ENCODE measurements around the gene ALCAM. TPM values are rescaled to one million over a fixed set of nuclear protein-coding genes. Genes with fewer than 3 reads are reported as not detected.

ALCAM gene
- total RNA-seq, 4 donors from 2014 or later: 18.6 to 43.7 (median 21.2) TPM

DNA sequence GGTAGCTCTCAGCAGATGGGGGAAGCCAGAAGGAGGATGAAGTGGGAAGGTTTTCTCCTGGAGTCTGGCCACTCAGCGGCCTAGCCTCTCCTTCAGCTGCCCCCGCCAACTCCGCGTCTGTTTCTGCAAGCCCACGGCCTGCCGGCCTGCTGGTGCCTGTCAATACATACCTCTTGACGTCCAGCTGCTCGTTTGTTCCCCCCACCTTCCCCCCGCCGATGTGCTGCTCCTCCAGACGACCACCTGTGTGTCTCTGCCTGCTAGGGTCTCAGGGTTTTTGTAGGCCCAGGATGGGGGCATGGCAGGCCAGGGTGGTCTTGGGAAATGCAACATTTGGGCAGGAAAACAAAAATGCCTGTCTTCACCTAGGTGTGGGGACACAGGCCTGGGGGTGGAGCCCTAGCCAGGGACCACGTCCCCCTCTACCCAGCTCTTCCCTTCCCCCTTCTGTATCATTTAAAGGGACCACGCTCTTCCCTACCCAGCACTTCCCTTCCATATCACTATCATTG, 137.8 kb downstream of the ALCAM start:
- Histone ChIP-seq H3K27ac (no peak overlapping the region), H3K4me3 (no peak overlapping the region), H3K27me3 (no peaks in the 10 kb centered on the region), H3K4me1 (no peaks in the 10 kb centered on the region), H3K36me3 (no peaks in the 10 kb centered on the region), H3K9me3 (no peaks in the 10 kb centered on the region)
- no peak for TF ChIP-seq POLR2A (IDR thresholded peaks at IDR 0.05)
- TF ChIP-seq, protein P1, sequence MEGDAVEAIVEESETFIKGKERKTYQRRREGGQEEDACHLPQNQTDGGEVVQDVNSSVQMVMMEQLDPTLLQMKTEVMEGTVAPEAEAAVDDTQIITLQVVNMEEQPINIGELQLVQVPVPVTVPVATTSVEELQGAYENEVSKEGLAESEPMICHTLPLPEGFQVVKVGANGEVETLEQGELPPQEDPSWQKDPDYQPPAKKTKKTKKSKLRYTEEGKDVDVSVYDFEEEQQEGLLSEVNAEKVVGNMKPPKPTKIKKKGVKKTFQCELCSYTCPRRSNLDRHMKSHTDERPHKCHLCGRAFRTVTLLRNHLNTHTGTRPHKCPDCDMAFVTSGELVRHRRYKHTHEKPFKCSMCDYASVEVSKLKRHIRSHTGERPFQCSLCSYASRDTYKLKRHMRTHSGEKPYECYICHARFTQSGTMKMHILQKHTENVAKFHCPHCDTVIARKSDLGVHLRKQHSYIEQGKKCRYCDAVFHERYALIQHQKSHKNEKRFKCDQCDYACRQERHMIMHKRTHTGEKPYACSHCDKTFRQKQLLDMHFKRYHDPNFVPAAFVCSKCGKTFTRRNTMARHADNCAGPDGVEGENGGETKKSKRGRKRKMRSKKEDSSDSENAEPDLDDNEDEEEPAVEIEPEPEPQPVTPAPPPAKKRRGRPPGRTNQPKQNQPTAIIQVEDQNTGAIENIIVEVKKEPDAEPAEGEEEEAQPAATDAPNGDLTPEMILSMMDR (IDR thresholded peaks at IDR 0.05): no peak
- DNase-seq: no peak

DNA sequence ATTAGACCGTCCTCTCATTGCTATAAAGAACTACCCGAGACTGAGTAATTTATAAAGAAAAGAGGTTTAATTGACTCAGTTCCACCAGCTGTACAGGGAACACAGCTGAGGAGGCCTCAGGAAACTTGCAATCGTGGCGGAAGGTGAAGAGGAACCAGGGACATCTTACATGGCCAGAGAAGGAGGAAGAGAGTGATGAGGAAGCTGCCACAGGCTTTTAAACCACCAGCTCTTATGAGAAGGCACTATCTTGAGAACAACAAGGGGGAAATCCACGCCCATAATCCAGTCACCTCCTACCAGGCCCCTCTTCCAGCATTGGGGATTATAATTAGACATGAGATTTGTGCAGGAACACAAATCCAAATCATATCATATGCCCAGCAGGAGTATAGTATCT, 138.5 kb downstream of the ALCAM start:
- Histone ChIP-seq H3K27me3 (no peaks in the 10 kb centered on the region), H3K36me3 (no peaks in the 10 kb centered on the region), H3K4me3 (no peak overlapping the region), H3K27ac (no peak overlapping the region), H3K4me1 (no peaks in the 10 kb centered on the region), H3K9me3 (no peaks in the 10 kb centered on the region)
- no peak for DNase-seq
- TF ChIP-seq, protein P1 (IDR thresholded peaks at IDR 0.05): no peak
- no peak for TF ChIP-seq POLR2A (IDR thresholded peaks at IDR 0.05)

DNA sequence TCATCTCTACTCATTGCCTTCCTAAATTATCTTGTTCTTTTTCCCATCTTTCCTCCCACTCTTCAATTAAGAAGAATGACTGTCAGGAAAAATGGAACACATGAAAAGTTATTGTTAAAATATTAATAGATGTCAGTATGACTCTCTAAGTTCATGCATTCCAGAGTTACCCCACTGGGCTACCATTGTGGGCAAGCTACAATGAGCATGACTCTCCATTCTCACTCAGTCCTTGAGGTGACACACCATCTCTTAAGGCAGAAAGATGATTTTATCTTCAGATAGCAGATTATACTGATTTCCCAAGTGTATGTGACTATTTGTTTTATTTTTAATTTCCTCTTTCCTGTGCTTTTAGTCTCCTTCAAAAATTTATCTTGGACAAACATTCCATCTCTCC, 144.3 kb downstream of the ALCAM start:
- Histone ChIP-seq H3K4me1 (no peaks in the 10 kb centered on the region), H3K36me3 (no peaks in the 10 kb centered on the region), H3K27me3 (no peaks in the 10 kb centered on the region), H3K9me3 (no peaks in the 10 kb centered on the region), H3K27ac (no peak overlapping the region), H3K4me3 (no peak overlapping the region)
- DNase-seq: no peak
- TF ChIP-seq, protein P1 (IDR thresholded peaks at IDR 0.05): no peak
- no peak for TF ChIP-seq POLR2A (IDR thresholded peaks at IDR 0.05)

DNA sequence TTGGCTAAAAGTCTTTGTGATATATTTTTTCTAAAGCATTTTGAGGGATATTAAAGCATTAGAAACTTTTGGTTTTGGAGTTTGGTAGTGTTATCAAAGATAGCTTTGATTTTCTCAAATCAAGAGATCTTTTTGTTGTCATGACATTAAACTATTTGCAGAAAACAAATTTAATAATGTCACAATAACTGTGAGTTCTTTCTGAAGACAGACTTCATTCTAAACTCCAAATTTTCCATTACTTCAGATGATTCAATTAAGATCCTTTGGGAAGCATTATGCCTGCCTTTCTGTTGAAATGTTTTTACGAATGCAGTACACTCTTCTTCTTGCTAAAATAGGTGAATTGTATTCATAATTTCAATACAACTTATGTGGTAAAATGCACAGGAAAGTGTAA, 145.4 kb downstream of the ALCAM start:
- Histone ChIP-seq H3K9me3 (no peaks in the 10 kb centered on the region), H3K27ac (no peak overlapping the region), H3K27me3 (no peaks in the 10 kb centered on the region), H3K4me1 (no peaks in the 10 kb centered on the region), H3K4me3 (no peak overlapping the region), H3K36me3 (no peaks in the 10 kb centered on the region)
- no peak for DNase-seq
- TF ChIP-seq POLR2A (IDR thresholded peaks at IDR 0.05): no peak
- TF ChIP-seq, protein P1 (IDR thresholded peaks at IDR 0.05): no peak

- no peak for DNase-seq
- TF ChIP-seq POLR2A (IDR thresholded peaks at IDR 0.05): no peak
- TF ChIP-seq, protein P1 (IDR thresholded peaks at IDR 0.05): no peak
- Histone ChIP-seq H3K9me3 (no peaks in the 10 kb centered on the region), H3K27ac (no peak overlapping the region), H3K36me3 (no peaks in the 10 kb centered on the region), H3K4me1 (no peaks in the 10 kb centered on the region), H3K27me3 (no peaks in the 10 kb centered on the region), H3K4me3 (no peak overlapping the region)
These were observed 146.3 kb downstream of the ALCAM start for GRCh38 chr3:105513042-105513441.

DNA sequence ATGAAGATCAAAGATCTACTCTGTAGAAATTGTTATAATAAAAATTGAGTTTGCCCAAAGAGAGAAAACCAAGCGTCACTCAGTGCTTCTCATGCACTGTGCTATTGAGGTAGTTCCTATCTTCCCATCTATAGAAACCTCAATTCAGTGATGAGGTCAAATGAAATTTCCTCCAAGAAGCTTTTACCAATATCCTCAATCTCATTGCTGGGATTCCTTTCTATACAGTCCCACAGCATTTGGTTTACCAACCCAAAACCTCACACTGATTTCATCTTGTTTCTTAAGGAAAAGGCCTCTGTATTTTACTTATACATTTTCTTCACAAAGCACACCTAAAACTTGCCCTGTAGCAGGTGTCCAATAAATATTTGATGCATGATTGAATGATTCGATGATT, 147.2 kb downstream of the ALCAM start:
- Histone ChIP-seq H3K4me1 (peaks cover 0 to 3% (median 0%) of the 10 kb centered on the region in 4 donors), H3K27ac (no peak overlapping the region), H3K36me3 (no peaks in the 10 kb centered on the region), H3K4me3 (no peak overlapping the region), H3K27me3 (no peaks in the 10 kb centered on the region), H3K9me3 (no peaks in the 10 kb centered on the region)
- TF ChIP-seq POLR2A (IDR thresholded peaks at IDR 0.05): no peak
- TF ChIP-seq, protein P1 (IDR thresholded peaks at IDR 0.05): no peak
- DNase-seq: no peak

Measured in Peyer's patch (tissue), 4 donors.